ENCODE measurements around the gene RBBP8NL. TPM values are rescaled to one million over a fixed set of nuclear protein-coding genes. Genes with fewer than 3 reads are reported as not detected.
"Not testable (repeated sequence)": the region's sequence is repeated elsewhere in the genome, so short reads cannot be mapped to it uniquely, and the experiment has no call there.

Gene RBBP8NL
- total and polyA plus RNA-seq, 4 donors: under 0.01 to 0.14 TPM; not detected in 2

- Histone ChIP-seq H3K9me3 (ENCODE audit: control insufficient read depth in 4 of 4, low read length in 3 of 4) (no peaks in the 10 kb centered on the region), H3K4me1 (ENCODE audit: control insufficient read depth in 4 of 4, insufficient read depth in 4 of 4, low read length in 3 of 4) (no peaks in the 10 kb centered on the region), H3K9ac (ENCODE audit: low read depth in 1 of 2, low read length in 2 of 2) (no peak overlapping the region), H3K36me3 (ENCODE audit: control insufficient read depth in 4 of 4, insufficient read depth in 3 of 4, low read depth in 1 of 4, low read length in 3 of 4) (no peaks in the 10 kb centered on the region), H3K27me3 (ENCODE audit: control insufficient read depth in 4 of 4, insufficient read depth in 4 of 4, low read length in 3 of 4) (no peaks in the 10 kb centered on the region), H3K27ac (ENCODE audit: low read depth in 1 of 2, low read length in 2 of 2) (no peak overlapping the region), H3K4me3 (ENCODE audit: low read depth in 1 of 3, low read length in 3 of 3) (no peak overlapping the region)
- TF ChIP-seq HNF4G (IDR thresholded peaks at IDR 0.05): no peak
- TF ChIP-seq SP1 (IDR thresholded peaks at IDR 0.05): no peak
- no peak for TF ChIP-seq JUND (IDR thresholded peaks at IDR 0.05)
- no peak for TF ChIP-seq RXRA (IDR thresholded peaks at IDR 0.05)
- no peak for TF ChIP-seq FOXA1 (IDR thresholded peaks at IDR 0.05)
- no peak for TF ChIP-seq YY1 (IDR thresholded peaks at IDR 0.05)
- TF ChIP-seq RAD21 (IDR thresholded peaks at IDR 0.05): no peak
- TF ChIP-seq HNF4A (conservative IDR thresholded peaks at IDR 0.05): no peak
- no peak for TF ChIP-seq ATF3 (IDR thresholded peaks at IDR 0.05)
- no peak for DNase-seq (ENCODE audit: low spot score)
- 44% methylated on average over 22 of the region's 22 CpGs for WGBS
Measured at GRCh38 chr20:62426699-62427131, 624 bp downstream of the RBBP8NL start.

DNA sequence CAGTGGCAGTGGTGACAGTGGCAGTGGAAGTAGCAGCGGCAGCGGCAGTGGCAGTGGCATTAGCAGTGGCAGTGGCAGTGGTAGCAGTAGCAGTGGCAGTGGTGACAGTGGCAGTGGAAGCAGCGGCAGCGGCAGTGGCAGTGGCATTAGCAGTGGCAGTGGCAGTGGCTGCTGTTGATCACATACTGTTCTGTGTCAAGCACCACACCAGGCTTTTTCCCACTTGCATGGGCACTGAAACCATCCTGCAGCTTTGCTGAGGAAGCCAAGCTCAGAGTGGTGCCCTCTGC is 1.3 kb downstream of the RBBP8NL start:
- not testable (repeated sequence) for H3K4me1 ChIP-seq (ENCODE audit: control insufficient read depth in 4 of 4, insufficient read depth in 4 of 4, low read length in 3 of 4); H3K27ac ChIP-seq (ENCODE audit: low read depth in 1 of 2, low read length in 2 of 2); H3K9ac ChIP-seq (ENCODE audit: low read depth in 1 of 2, low read length in 2 of 2); H3K4me3 ChIP-seq (ENCODE audit: low read depth in 1 of 3, low read length in 3 of 3); H3K27me3 ChIP-seq (ENCODE audit: control insufficient read depth in 4 of 4, insufficient read depth in 4 of 4, low read length in 3 of 4); DNase-seq (ENCODE audit: low spot score); H3K9me3 ChIP-seq (ENCODE audit: control insufficient read depth in 4 of 4, low read length in 3 of 4); H3K36me3 ChIP-seq (ENCODE audit: control insufficient read depth in 4 of 4, insufficient read depth in 3 of 4, low read depth in 1 of 4, low read length in 3 of 4)
- 99% methylated on average over 4 of the region's 4 CpGs for WGBS

- 77% methylated on average over 21 of the region's 21 CpGs for WGBS
- Histone ChIP-seq H3K4me1 (ENCODE audit: control insufficient read depth in 4 of 4, insufficient read depth in 4 of 4, low read length in 3 of 4) (no peaks in the 10 kb centered on the region), H3K36me3 (ENCODE audit: control insufficient read depth in 4 of 4, insufficient read depth in 3 of 4, low read depth in 1 of 4, low read length in 3 of 4) (no peaks in the 10 kb centered on the region), H3K27ac (ENCODE audit: low read depth in 1 of 2, low read length in 2 of 2) (no peak overlapping the region), H3K4me3 (ENCODE audit: low read depth in 1 of 3, low read length in 3 of 3) (no peak overlapping the region), H3K9me3 (ENCODE audit: control insufficient read depth in 4 of 4, low read length in 3 of 4) (no peaks in the 10 kb centered on the region), H3K9ac (ENCODE audit: low read depth in 1 of 2, low read length in 2 of 2) (no peak overlapping the region), H3K27me3 (ENCODE audit: control insufficient read depth in 4 of 4, insufficient read depth in 4 of 4, low read length in 3 of 4) (no peaks in the 10 kb centered on the region)
- TF ChIP-seq, protein P1, sequence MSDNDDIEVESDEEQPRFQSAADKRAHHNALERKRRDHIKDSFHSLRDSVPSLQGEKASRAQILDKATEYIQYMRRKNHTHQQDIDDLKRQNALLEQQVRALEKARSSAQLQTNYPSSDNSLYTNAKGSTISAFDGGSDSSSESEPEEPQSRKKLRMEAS (IDR thresholded peaks at IDR 0.05): no peak
- no peak for TF ChIP-seq JUND (IDR thresholded peaks at IDR 0.05)
- no peak for DNase-seq (ENCODE audit: low spot score)
Measured at GRCh38 chr20:62425281-62426058, 1.9 kb downstream of the RBBP8NL start.

GRCh38 chr20:62424249-62425107 is 2.9 kb downstream of the RBBP8NL start:
- Histone ChIP-seq H3K36me3 (ENCODE audit: control insufficient read depth in 4 of 4, insufficient read depth in 3 of 4, low read depth in 1 of 4, low read length in 3 of 4) (no peaks in the 10 kb centered on the region), H3K27ac (ENCODE audit: low read depth in 1 of 2, low read length in 2 of 2) (no peak overlapping the region), H3K4me1 (ENCODE audit: control insufficient read depth in 4 of 4, insufficient read depth in 4 of 4, low read length in 3 of 4) (no peaks in the 10 kb centered on the region), H3K4me3 (ENCODE audit: low read depth in 1 of 3, low read length in 3 of 3) (no peak overlapping the region), H3K9me3 (ENCODE audit: control insufficient read depth in 4 of 4, low read length in 3 of 4) (no peaks in the 10 kb centered on the region), H3K9ac (ENCODE audit: low read depth in 1 of 2, low read length in 2 of 2) (no peak overlapping the region), H3K27me3 (ENCODE audit: control insufficient read depth in 4 of 4, insufficient read depth in 4 of 4, low read length in 3 of 4) (no peaks in the 10 kb centered on the region)
- TF ChIP-seq RAD21 (IDR thresholded peaks at IDR 0.05) (no peak), HNF4A (conservative IDR thresholded peaks at IDR 0.05) (no peak), RXRA (IDR thresholded peaks at IDR 0.05) (no peak), EGR1 (IDR thresholded peaks at IDR 0.05; ENCODE audit: low read depth in 2 of 2) (no peak), ATF3 (IDR thresholded peaks at IDR 0.05) (no peak), FOXA1 (IDR thresholded peaks at IDR 0.05) (no peak), TAF1 (conservative IDR thresholded peaks at IDR 0.05) (no peak), YY1 (IDR thresholded peaks at IDR 0.05) (no peak), HNF4G (IDR thresholded peaks at IDR 0.05) (no peak)
- TF ChIP-seq, protein P2, sequence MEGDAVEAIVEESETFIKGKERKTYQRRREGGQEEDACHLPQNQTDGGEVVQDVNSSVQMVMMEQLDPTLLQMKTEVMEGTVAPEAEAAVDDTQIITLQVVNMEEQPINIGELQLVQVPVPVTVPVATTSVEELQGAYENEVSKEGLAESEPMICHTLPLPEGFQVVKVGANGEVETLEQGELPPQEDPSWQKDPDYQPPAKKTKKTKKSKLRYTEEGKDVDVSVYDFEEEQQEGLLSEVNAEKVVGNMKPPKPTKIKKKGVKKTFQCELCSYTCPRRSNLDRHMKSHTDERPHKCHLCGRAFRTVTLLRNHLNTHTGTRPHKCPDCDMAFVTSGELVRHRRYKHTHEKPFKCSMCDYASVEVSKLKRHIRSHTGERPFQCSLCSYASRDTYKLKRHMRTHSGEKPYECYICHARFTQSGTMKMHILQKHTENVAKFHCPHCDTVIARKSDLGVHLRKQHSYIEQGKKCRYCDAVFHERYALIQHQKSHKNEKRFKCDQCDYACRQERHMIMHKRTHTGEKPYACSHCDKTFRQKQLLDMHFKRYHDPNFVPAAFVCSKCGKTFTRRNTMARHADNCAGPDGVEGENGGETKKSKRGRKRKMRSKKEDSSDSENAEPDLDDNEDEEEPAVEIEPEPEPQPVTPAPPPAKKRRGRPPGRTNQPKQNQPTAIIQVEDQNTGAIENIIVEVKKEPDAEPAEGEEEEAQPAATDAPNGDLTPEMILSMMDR (IDR thresholded peaks at IDR 0.05; ENCODE audit: low read depth, low read length, missing input control): no peak
- TF ChIP-seq, protein P1 (IDR thresholded peaks at IDR 0.05): no peak
- 56% methylated on average over 23 of the region's 23 CpGs for WGBS
- DNase-seq (ENCODE audit: low spot score): no peak
